HG02571 (cell line): ENCODE data around the gene SLC29A1.
"Not testable (repeated sequence)": the region's sequence is repeated elsewhere in the genome, so short reads cannot be mapped to it uniquely, and the experiment has no call there.

Source experiments
- ATAC-seq: cut with Tn5 transposase; IDR thresholded peaks from one replicate; pipeline ENCODE4 v1.9.1; 2021; ENCODE audit warnings: mild to moderate bottlenecking, moderate library complexity; ENCODE audit not compliant: unreplicated experiment

SLC29A1 gene

DNA sequence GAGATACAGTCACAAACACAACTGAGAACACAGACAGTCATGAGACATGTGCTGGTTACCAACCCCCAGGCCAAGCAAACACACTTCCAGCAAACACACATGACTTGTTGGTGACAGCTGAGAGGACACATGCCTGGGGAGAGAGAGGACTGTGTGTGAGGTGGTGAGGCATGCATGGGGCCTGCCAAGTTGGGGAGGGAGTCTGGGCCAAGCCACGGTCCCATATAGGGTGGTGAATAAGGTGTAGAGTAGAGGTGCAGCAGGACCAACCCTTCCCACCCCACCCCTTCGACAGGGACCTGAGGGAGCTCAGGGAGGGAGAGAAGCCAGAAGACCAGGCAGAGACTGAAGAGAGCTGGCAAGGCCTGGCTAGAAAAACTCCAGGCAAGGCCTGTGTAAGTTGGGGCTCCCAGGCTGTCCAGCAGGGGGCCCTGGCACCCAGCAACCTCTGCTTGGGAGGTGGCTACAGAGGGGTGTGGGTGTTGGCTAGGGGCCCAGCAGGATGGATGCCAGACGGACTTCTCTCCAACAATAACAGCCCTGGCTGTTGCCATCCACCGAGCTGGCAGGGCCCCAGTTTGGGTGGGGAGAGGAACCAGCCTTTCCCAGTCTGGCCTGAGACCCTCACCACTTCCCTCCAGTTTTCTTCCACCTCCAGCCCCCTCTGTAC lies 2.0 kb upstream of the SLC29A1 start:
- ATAC-seq = no peak

DNA sequence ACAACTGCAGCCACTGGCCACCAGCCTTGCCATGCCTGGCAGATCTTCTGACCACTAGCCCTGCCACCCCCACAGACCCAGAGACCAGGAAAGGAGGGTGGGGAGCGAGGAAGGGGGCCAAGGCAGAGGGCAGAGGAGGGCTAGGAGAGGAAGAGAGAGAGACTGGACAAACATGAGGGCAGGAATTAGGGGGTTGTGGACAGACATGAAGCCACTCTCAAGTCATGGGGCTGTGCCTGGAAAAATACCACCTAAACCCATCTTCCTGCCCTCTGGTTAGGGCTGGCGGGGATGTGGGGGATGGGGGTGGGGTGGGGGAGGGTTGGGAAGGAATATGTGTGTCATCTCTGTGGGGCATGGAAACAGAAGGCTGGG lies 1.4 kb upstream of the SLC29A1 start:
- ATAC-seq = no peak

DNA sequence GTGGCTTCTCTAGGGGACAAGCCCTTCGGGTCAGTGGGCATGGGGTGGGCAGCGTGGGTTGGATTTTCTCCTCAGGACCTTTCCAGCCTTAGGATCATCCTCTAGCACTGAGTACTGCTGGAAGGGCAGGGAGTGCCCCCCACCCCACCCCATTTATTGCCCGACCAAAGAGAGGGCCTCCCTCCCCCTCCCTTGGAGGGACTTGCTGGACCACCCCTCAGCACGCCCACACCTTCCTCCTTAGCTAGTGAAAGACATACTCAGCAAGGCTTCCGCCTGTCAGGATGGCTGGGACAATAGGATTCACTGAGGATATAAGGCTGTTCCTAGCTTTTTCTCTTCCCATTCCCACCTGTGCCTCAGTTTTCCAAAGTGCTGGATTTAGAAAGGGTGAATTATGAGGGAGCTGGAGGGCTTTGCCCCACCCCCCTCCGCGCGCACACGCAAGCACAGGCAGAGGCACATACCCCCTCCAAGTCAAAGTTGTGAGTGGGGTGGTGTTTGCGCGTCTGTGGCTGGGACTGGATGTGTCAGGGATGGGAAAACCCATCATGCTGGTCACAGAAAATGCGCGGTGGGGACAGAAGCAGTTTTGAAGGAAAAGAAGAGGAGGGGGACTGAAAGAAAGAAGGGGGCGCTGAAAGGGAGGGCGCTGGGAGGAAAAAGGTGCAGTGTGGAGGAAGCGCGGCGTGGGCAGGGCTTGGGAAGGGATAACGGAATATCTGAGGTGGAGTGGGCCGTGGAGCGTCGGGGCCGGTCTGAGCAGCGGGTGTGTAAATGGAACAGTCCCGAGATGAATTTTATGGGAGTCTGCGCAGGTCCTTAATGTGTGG lies 693 bp upstream of the SLC29A1 start:
- ATAC-seq = no peak

DNA sequence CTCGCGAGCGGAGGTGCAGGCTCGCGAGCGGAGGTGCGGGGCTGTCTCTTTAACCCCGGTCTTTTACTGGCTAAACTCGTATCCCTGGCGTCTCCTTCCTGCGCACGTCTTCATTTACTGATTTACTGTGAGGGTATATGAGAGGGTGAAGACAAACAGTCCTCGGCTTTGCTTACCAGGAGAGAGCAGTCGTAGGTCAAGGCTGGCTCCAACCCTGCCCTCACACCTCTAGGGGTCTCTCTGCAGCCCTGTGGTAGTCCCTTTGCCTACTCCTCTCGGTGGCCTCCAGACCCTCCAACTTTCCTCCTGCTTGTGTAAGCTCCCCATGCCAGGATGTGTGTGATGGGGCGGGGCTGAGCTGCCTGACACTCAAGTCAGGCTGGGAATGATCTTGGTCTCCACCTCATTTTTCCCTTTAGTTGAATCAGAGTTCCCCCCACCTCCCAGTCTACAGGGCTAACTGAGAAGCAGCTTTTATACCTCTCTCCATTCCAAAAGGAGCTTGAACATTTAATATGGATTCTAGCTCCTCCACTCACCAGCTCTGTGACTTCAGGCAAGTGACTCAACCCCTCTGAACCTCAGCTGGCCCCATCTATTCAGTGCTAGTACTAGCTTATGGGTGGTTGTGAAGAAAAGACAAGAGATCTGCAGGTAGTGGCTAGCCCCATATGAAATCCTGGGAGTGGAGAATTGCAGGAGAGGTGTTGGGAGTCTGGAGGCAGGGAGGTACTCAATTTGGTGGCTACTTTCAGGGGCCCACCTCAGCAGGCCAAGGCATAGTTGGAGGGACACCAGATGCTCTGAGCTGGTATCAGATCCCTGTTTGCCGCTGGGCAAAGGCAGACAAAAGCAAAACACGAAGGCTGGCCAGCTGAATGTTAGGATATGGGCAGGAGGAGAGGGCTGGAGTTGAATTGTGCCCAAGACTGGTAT lies 902 bp downstream of the SLC29A1 start:
- ATAC-seq = no peak

DNA sequence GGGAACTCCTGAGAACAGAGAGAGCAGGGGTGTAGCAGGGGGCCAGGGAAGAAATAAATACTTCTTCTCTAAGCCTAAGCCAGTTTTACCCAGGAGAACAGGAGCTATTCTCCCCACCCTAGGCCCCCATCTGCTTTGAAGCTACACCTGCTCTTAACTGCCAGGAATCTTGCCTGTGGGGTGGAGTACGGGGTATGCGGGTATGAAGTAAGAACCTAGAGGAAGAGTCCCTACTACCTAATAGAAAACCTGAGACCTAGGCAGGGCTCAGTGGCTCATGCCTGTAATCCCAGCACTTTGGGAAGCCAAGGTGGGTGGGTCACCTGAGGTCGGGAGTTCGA lies 1.5 kb downstream of the SLC29A1 start:
- no peak for ATAC-seq

DNA sequence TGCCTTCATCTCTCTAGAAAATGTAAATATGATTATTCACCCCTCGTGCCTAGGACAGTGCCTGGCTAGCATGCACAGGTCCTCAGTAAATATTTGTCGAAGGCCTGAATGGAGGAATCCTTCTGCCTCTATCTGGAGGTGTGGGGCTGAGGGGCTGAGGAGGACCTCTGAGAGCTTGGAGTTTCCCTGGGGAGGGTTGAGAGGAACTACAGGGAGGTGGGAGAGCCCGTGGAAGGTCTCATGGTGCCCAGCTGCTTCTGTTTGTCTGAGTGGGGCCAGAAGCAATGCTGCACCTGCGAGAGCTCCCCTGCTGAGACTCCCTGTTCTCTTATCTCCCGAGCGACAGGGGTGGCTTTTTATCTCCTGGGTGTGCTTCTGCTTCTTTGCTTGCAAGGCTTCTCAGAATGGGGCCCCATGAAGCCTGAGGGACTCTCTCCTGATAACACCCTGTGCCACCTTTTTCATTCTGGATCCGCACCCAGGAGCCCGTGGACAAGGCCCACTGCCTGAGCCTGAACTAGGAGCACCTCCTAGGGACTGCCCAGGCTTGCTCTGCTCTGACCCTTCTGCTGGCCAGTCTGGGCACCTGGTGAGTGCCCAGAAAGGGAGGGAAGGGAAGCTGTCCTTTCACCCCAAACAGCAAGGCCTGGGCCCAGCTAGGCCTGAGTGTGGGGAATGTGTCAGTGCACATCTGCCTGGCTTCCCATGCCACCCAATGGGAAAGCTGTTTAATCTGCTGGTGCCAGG lies 2.4 kb downstream of the SLC29A1 start:
- no peak for ATAC-seq

DNA sequence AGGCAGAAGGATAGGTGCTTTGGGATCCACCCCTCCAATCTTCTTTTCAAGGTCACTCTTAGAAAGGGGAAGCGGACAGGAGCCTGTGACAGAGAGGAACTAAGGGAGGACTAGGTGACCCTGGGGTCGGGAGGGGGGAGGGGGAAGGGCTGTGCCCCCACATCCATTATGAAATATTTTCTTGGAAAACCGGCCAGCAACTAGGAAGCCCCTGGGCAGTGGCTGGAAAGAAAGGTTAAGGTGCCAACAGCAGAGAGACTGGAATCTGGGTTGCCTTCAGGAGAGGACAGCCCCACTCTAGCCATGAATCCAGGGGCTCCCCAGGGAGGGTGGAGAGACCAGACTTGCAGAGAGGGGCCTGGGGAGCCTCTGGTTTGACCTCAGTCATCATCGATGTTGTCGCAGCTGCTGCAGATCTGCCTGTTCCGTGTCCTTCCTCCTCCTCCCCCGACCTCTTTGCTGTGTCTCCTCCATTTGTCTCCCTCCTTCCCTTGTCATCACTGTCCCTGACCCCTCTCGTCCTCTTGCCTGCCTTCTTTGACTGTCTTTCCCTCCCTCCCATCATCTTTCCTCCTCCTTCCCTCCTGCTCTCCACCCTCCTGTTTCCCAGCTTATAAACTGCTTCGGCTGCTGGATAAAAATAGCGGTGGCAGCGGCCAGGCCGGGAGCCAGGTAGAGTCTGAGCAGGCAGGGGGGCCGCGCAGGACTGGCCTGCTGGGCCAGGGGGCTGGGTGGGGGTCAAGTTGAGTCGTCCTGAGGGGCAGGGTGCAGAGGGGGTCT lies 3.2 kb downstream of the SLC29A1 start:
- ATAC-seq = no peak

DNA sequence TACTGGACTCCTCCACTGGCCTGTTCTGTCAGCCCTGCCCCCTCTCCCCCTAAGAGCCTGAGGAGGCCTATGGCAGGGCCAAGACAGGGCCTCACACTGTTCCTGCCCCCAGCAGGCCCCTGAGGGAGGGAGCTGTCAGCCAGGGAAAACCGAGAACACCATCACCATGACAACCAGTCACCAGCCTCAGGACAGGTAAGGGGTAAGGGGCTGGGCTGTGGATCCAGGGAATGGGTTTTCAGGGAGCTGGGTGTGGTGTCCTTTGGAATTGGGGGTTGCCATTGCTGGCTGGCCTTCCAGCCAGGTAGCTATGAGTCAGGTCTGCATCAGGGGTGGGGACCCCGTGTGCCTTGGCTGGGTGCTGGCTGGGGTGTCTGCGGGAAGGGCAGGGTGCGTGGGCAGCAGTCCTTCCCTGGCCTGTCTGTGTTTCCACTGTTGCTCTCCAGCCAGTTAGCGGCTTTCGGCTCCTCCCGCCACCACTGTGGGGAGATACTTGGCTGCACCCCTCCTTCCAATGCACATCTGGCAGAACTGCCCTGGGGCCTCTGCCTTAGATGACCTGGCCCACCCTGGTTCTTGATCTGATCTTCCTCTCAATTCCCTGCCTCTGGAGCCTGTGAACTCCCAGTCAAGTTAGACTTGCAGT lies 3.9 kb downstream of the SLC29A1 start:
- no peak for ATAC-seq

DNA sequence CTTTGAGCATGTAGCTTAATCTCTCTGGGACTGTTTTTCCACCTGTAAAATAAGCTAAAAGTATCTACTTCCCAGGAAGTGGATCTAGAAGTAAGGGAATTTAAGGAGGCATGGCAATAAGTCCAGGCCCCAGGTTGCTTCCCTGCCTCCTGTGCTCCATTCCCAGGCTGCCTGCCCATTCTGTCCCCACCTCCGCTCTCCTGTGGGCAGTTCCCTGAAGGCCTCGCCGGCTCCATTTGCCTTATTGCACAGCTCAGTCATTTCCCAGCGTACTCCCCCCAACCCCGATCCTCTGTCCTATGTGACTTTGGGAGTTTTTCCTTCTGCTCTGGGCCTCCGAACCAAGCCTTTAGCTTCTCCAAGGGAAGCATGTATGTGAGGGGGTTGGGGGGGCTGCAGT lies 4.6 kb downstream of the SLC29A1 start:
- no peak for ATAC-seq

DNA sequence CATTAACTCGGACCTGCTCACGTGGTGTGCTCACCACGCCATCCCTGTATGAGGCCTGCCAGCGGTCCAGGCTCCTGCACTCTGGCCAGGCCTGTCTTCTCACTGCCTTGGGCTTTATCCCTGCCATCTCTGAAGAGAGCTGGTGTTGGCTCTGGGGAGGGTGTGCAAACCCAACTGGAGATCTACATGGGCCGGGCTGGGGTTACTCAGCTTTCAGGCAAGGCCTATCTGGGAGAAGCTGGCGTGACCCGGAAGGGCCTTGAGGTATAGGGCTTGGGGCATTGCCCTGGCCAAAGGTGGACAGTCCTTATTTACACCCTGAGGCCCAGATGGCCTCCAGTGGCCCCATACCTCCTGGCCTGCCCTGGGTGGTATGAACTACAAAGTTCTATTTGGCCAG lies 5.0 kb downstream of the SLC29A1 start:
- ATAC-seq = no peak

DNA sequence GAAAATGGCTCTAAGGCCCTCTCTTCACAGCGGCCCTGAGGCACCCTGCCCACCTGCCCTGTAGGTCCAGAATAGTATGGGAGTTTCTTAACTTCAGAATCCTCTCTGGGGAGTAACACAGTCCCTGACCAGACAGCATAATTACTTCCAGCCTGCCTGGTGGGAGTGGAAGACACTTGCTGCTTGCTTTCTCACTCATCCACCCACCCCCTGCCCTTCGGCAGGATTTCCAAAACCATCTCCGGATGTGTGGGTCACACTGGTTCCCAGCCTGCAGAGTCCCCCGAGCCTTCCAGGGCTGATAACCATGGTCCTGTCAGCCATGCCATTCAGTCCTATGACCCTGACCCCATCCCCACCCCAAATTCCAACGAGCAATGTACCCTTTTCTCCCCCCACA lies 5.4 kb downstream of the SLC29A1 start:
- no peak for ATAC-seq

DNA sequence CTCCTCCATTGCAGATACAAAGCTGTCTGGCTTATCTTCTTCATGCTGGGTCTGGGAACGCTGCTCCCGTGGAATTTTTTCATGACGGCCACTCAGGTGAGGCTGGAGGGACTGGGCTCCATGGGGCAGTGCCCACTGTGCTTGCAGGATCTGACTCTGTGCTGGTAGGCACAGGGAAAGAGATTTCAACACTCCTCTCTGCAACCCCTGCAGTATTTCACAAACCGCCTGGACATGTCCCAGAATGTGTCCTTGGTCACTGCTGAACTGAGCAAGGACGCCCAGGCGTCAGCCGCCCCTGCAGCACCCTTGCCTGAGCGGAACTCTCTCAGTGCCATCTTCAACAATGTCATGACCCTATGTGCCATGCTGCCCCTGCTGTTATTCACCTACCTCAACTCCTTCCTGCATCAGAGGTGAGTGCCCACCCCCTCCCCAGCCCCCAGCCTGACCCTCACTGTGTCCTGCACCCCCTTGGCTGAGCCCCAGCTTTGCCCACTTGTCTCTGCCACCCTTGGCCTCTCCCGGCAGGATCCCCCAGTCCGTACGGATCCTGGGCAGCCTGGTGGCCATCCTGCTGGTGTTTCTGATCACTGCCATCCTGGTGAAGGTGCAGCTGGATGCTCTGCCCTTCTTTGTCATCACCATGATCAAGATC lies 6.1 kb downstream of the SLC29A1 start:
- no peak for ATAC-seq

DNA sequence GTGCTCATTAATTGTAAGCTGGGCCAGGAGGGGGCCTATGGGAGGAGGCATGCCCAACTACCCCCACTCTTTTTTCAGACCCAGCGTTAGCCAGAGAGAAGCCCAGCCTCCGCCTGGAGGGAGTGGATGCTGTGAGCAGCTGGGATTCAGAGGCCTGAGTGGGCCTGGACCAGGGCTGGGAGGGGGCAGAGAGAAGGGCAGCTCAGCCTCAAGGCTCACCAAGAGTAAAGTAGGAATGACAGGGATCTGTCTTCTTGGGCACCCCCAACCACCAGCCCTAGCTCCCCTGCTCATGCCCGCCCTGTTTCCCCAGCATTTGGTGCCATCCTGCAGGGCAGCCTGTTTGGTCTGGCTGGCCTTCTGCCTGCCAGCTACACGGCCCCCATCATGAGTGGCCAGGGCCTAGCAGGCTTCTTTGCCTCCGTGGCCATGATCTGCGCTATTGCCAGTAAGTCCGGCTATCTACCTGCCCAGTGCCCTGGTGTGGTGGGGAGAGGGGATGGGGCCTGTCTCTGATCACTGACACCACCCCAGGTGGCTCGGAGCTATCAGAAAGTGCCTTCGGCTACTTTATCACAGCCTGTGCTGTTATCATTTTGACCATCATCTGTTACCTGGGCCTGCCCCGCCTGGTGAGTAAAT lies 6.8 kb downstream of the SLC29A1 start:
- ATAC-seq = no peak

DNA sequence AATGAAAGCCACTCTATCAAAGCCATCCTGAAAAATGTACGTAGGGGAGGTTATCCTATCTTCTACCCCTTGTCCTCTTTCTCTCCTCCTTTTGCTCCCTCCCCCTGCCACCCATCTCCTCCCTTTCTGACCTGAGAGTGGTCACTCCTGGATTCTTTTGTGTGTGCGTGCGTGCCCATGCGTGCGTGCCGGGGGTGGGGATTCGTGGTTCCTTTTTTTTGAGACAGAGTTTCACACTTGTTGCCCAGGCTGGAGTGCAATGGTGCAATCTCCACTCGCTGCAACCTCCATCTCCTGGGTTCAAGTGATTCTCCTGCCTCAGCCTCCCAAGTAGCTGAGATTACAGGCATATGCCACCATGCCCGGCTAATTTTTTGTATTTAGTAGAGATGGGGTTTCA lies 8.0 kb downstream of the SLC29A1 start:
- not testable (repeated sequence) for ATAC-seq

DNA sequence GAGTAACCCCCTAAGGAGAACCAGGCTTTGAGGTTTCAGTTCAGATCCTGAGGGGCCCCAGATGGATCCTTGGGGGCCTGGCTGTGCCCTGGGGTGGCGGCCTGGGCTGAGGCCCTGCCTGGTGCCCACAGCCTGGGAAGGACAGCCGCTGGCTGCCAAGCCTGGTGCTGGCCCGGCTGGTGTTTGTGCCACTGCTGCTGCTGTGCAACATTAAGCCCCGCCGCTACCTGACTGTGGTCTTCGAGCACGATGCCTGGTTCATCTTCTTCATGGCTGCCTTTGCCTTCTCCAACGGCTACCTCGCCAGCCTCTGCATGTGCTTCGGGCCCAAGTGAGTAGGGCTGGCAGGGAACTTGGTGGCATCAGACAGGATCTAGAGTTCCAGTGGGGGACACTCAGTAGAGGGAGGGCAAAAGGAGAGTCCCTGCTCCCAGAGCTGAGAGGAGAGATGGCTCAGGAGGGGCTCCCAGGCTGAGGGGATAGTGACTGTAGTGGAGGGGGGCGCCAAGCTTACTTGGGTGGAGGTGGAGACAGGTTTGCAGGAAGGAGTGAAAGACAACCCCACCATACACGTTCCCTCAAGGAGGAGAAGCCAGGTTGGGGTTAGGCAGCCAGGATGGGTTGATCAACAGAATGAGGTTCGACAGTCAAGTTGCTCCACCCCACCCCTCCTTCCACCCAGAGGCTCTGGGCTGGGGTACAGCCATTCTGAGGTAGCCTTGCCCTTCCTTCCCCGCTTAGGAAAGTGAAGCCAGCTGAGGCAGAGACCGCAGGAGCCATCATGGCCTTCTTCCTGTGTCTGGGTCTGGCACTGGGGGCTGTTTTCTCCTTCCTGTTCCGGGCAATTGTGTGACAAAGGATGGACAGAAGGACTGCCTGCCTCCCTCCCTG lies 9.5 kb downstream of the SLC29A1 start:
- no peak for ATAC-seq

DNA sequence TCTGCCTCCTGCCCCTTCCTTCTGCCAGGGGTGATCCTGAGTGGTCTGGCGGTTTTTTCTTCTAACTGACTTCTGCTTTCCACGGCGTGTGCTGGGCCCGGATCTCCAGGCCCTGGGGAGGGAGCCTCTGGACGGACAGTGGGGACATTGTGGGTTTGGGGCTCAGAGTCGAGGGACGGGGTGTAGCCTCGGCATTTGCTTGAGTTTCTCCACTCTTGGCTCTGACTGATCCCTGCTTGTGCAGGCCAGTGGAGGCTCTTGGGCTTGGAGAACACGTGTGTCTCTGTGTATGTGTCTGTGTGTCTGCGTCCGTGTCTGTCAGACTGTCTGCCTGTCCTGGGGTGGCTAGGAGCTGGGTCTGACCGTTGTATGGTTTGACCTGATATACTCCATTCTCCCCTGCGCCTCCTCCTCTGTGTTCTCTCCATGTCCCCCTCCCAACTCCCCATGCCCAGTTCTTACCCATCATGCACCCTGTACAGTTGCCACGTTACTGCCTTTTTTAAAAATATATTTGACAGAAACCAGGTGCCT lies 10.2 kb downstream of the SLC29A1 start:
- no peak for ATAC-seq
